GM21390 (cell line): Measurements from ENCODE around the gene CD84.
"Not testable (repeated sequence)": the region's sequence is repeated elsewhere in the genome, so short reads cannot be mapped to it uniquely, and the experiment has no call there.

ENCODE experiments used
- ATAC-seq: cut with Tn5 transposase; IDR thresholded peaks from one replicate; pipeline ENCODE4 v1.9.1; 2021; ENCODE audit not compliant: unreplicated experiment

The CD84 gene

DNA sequence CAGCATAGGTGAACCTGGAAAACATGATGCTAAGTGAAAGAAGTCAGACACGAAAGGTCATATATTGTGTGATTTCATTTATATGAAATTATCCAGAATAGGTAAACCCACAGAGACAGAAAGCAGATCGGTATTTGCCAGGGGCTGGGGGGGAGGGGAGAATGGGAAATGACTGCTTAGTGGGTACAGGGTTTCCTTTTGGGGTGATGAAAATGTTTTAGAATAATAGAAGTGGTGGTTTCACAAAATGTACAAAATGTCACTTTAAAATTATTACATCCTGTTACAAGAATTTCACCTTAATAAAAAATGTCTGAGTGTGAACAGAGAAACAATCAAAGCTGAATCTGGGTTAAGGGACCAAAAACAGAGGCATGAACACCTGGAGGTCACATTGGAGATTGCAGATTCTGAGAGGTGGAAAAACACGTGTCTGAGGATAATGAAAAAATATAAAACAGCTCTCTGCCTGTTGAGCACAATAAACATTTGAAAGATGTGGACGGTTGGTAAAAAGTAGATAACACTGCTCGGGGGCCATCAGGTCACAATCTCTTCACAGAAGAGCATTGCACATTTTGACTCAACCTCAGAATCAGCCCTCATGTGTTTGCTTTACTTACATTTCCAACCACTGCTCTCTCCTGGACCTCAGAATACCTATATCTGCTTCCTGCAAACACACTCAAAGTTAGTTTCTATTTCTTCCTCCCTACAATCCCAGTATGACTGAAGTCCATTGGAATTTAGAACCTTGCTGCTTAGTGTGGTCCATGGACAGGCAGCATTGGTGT, 59.5 kb downstream of the CD84 start:
- no peak for ATAC-seq

DNA sequence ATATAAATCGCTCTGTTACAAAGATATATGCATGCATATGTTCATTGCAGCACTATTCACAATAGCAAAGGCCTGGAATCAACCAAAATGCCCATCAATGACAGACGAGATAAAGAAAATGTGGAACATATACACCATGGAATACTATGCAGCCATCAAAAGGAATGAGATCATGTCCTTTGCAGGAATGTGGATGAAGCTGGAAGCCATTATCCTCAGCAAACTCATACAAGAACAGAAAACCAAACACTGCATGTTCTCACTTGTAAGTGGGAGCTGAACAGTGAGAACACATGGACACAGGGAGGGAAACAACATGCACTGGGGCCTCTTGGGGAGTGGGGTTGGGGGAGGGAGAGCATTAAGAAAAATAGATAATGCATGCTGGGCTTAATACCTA, 61.8 kb downstream of the CD84 start:
- ATAC-seq, result not testable (repeated sequence)

DNA sequence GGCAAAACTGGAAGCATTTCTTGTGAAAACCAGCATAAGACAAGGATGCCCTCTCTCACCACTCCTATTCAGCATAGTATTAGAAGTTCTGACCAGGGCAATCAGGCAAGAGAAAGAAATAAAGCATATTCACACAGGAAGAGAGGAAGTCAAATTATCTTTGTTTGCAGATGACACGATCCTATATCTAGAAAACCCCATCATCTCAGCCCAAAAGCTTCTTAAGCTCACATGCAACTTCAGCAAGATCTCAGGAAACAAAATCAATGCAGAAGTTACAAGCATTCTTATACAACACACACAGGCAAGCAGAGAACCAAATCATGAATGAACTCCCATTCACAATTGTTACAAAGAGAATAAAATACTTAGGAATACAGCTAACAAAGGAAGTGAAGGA, 63.4 kb downstream of the CD84 start:
- ATAC-seq, result not testable (repeated sequence)

DNA sequence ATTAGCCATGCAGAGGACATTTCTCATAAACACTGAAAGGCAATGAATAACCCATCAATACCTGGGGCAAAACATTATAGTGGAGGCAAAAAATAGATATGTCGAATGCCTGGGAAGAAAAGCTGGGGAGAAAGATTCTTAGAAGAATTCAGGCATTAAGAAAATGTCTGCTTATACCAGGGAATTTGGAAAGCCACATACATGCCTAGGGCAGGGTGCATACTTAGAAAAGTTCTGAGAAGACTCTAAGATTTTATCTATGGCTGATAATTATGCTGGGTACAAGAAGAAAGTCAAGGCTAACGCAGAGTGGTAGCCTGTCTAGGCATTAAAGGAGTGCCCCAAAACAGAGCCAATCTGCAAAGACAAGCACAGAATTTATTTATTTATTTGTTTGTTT, 74.6 kb downstream of the CD84 start:
- no peak for ATAC-seq

DNA sequence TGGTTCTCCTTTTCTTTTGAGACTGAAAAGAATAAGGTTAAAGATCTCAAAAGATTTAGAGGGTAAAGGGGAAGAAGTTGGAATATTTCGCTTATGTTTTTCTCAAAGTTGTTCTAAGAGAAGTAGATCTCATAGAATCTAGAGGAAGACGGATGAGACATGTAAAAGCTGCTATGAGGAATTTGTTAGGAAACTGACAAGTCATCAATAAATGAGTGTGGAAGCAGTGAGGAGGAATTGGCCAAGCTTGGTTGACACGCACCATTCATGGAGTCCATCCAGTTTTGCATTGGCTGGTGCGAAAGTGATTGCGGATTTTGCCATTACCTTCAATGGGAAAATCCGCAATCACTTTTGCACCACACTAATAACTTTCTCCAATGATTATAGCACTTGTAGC, 76.2 kb downstream of the CD84 start:
- no peak for ATAC-seq

DNA sequence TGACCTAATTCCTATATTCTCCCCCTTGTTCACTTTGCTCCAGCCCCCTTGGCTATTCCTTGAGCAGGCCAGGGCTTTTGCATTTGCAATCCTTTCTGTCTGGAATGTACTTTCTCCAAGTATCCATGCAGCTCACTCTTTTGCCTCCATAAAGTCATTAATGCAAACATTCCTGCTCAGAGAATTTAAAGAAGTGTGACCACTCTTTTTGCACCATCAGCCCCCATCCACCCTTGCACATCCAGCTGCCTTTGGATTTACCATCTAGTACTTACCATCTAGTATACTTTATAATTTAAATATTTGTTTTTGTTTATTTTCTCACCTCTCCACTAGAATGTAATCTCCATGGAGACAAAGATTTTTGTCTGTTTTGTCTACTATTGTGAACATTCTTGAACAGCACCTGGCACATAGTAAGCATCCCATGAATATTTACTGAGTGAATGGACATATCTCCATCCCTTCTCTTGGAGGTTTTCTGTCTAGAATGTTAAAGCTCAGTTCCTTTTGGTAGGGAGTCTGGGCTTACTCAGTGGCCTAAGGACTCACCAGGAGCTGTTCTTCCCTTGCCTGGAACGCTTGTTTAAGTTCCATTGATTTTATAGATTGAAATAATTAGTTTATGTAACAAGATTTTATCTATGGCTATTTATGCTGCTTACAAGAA, 78.8 kb downstream of the CD84 start:
- no peak for ATAC-seq

DNA sequence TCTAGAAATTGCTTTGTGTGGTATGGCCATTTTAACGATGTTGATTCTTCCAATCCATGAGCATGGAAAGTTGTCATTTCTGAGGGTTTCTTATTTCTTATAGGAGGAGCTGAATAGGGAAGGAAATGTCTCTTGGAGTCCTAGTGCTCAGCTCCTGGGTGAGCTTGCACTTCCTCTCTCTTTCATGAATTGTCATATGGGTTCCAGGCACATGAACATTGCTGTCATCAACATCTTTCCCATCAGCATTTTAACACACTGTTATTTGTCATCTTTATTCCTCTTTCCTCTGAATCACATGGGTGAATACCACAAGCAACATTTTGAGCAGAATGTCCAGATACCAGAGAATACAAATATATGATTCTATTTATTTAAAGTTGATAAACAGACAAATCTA, 79.7 kb downstream of the CD84 start:
- ATAC-seq, result no peak

DNA sequence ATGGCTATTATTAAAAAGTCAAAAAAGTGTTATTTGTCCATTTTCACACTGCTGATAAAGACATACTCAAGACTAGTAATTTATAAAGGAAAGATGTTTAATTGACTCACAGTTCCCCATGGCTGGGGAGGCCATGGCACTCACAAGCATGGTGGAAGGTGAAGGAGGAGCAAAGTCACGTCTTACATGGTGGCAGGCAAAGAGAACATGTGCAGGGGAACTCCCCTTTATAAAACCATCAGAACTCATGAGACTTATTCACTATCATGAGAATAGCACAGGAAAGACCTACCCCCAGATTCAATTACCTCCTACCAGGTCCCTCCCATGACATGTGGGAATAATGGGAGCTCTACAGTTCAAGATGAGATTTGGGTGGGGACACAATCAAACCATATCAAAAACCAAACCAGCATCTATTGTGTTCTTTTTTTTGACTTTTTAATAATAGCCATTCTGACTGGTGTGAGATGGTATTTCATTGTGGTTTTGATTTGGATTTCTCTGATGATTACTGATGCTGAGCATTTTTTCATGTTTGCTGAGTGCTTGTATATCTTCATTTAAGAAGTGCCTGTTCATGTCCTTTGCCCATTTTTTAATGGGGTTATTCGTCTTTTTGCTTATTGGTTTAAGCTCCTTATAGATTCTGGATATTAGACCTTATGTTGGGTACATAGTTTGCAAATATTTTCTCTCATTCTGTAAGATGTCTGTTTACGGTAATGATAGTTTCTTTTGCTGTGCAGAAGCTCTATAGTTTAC, 80.8 kb downstream of the CD84 start:
- not testable (repeated sequence) for ATAC-seq

DNA sequence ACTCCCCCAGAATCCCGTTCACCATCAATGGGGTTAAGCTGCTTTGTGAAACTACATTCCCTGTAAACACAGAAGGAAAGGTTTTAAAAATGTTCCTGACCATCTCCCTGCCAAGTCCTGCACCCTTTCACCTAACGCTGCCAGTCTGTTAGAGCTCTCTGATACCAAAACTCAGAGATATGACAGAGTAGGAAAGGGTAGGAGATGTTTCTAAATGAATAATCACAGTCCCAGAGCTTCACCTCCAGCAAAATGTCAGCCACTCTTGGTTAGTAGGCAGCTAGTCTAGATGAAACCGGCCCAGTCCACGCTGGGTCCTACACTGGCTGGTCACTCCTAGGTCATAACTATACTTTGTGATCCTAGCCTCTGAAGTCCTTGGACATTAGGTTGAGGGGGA, 83.0 kb downstream of the CD84 start:
- no peak for ATAC-seq

DNA sequence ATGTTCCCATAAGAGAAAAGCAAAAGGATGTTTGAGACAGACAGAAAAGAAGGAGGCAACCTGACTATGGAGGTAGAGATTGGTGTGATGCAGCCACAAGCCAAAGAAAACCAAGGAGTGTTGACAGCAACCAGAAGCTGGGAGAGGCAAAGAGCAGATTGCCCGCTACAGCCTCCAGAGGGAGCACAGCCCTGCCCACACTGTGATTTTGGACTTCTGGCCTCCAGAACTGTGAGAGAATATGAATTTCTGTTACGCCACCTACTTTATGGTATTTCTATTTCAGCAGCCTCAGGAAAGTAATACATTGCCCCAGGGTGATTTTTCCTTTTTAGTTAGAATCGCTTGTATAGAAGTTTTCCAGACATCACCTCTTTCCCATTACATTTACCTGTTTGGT, 84.7 kb downstream of the CD84 start:
- no peak for ATAC-seq

DNA sequence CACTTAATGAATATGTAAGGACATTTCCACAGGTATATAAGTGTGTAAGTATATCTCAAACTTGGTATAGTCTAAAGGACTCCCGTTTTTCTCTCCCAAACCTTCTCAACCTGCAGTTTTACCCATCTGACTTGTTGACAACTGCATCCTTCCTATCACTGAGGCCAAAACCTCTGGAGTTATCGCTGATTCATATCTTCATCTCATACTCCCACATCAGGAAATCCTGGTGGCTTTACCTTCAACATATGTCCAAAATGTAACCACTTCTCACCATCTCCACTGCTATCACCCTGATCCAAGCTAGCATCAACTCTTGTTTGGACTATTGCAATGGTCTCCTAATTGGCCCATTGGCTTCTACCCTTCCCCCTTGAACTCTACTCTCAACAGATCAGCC, 86.7 kb downstream of the CD84 start:
- ATAC-seq, result no peak

DNA sequence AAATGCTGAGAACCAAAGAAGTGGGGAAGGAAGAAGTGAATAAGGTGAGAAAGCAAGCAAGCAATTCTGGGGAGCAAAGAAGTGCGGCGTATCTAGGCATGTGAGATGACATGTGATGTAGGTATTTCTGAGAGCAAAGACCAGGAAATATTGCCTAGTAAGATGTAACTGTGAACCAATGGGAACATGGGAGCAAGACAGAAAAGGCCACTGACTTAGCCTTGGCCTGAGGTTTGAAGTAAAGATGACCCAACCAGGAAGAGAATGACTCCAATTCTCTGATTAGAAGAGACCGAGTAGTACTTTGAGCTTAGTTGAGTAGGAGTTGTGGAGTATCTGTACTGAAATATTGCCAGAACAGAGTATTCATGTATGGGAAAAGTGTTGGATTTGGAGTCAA, 87.3 kb downstream of the CD84 start:
- no peak for ATAC-seq
